Mononuclear cell (primary cell): Measurements from ENCODE around the gene TARBP2. TPM values are rescaled to one million over a fixed set of nuclear protein-coding genes. Genes with fewer than 3 reads are reported as not detected.
"Not testable (repeated sequence)": the region's sequence is repeated elsewhere in the genome, so short reads cannot be mapped to it uniquely, and the experiment has no call there.

ENCODE experiments used
- H3K27me3 ChIP-seq: 2 replicates; pipeline ENCODE4 v1.6.0; 2011; ENCODE audit warnings: low read length, control low read depth; ENCODE audit not compliant: insufficient read depth
- H3K4me1 ChIP-seq: 2 replicates; pipeline ENCODE4 v1.5.1; 2011; ENCODE audit warnings: mild to moderate bottlenecking, low read length, control low read depth; ENCODE audit not compliant: insufficient read depth
- H3K4me3 ChIP-seq: 2 replicates; pipeline ENCODE4 v1.5.1; 2011; ENCODE audit warnings: mild to moderate bottlenecking, low read length, moderate library complexity
- H3K9me3 ChIP-seq: 2 replicates; pipeline ENCODE4 v1.5.1; 2011; ENCODE audit warnings: low read depth, mild to moderate bottlenecking, control low read depth, low read length
- total RNA-seq: library from RNA; depleted of rRNA; stranded (reverse); fragments of >200 nt; gene quantifications from one replicate; pipeline ENCODE4 v1.2.3, GENCODE V29; 2012

The TARBP2 gene
- total RNA-seq, 1 donor: 9.4 TPM

GRCh38 chr12:53465679-53466078, 35.4 kb upstream of the TARBP2 start:
- no peaks in the 10 kb centered on the region for H3K9me3 ChIP-seq
- no peak overlapping the region for H3K4me3 ChIP-seq
- H3K4me1 ChIP-seq: peaks cover 3% of the 10 kb centered on the region
- H3K27me3 ChIP-seq: no peaks in the 10 kb centered on the region

DNA sequence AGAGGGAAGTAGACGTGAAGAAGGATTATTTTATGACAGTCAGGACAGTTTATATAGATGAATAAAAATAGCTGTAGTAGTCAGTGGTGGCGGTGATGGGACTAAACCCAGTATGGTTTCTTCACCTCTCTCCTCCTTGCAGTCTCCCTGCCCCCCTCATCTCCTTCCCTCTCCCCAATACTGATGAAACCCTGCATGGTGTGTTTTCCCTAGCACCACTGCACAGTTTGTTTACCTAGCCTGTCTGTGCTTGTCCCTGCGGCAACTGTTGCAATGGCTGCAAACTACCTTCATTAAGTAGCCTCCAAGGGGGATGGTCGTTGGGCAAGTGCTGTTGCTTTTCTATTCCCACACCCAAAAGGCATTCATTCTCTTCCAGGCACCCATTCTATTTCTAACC, 34.4 kb upstream of the TARBP2 start:
- H3K9me3 ChIP-seq: no peaks in the 10 kb centered on the region
- peaks cover 3% of the 10 kb centered on the region for H3K4me1 ChIP-seq

GRCh38 chr12:53467082-53467481, 34.0 kb upstream of the TARBP2 start:
- Histone ChIP-seq H3K4me1 (peaks cover 3% of the 10 kb centered on the region), H3K4me3 (no peak overlapping the region), H3K27me3 (no peaks in the 10 kb centered on the region), H3K9me3 (no peaks in the 10 kb centered on the region)

More for the DNA sequence above, 34.4 kb upstream of the TARBP2 start:
- no peaks in the 10 kb centered on the region for H3K27me3 ChIP-seq
- H3K4me3 ChIP-seq: no peak overlapping the region

DNA sequence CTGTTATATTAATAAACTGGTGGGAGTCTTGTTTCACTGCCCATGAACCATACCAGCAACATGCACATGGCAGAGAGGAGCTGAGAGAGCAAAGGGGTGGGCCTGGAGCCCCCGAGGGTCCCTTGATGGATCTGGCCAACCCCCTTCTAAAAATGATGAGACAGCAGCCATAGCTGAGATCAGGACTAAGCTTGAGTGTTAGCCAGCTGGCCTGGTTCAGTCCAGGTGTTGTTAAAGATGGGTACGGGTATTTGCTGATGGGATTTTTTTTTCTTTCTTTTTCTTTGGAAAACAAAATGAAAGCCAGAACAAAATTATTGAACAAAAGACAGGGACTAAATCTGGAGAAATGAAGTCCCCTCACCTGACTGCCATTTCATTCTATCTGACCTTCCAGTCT, 33.2 kb upstream of the TARBP2 start:
- H3K9me3 ChIP-seq: no peaks in the 10 kb centered on the region
- peaks cover 2% of the 10 kb centered on the region for H3K4me1 ChIP-seq
- H3K4me3 ChIP-seq: no peak overlapping the region
- no peaks in the 10 kb centered on the region for H3K27me3 ChIP-seq

- H3K4me3 ChIP-seq: no peak overlapping the region
- H3K27me3 ChIP-seq: no peaks in the 10 kb centered on the region
- peaks cover 5% of the 10 kb centered on the region for H3K4me1 ChIP-seq
- H3K9me3 ChIP-seq: no peaks in the 10 kb centered on the region
Observed at GRCh38 chr12:53468282-53468681, 32.8 kb upstream of the TARBP2 start.

- no peak overlapping the region for H3K4me3 ChIP-seq
- no peaks in the 10 kb centered on the region for H3K9me3 ChIP-seq
- H3K27me3 ChIP-seq: no peaks in the 10 kb centered on the region
- H3K4me1 ChIP-seq: peaks cover 6% of the 10 kb centered on the region
Observed at GRCh38 chr12:53472056-53472582, 29.0 kb upstream of the TARBP2 start.

DNA sequence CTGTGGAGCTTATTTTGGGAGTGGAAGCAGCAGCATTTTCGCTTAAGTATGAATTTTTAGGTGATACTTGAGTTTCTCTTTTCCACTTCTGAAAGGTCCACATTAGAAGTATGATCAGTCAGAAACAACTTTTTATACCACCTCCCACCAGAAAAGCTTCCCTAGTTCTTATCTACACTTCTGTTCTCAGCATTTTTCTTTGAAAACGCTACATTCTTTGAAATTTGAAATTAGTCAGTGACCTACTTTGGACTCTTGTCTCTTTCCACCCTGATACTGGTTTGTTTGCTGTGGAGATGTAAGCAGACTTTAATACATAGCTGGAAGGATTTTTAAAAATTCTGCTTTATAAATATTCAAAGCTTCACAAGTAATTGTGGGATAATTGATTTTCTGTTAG, 27.0 kb upstream of the TARBP2 start:
- Histone ChIP-seq H3K27me3 (no peaks in the 10 kb centered on the region), H3K4me3 (no peak overlapping the region), H3K9me3 (no peaks in the 10 kb centered on the region), H3K4me1 (peaks cover 6% of the 10 kb centered on the region)

GRCh38 chr12:53474819-53475218, 26.3 kb upstream of the TARBP2 start:
- Histone ChIP-seq H3K4me3 (no peak overlapping the region), H3K4me1 (peaks cover 6% of the 10 kb centered on the region), H3K27me3 (no peaks in the 10 kb centered on the region), H3K9me3 (no peaks in the 10 kb centered on the region)

GRCh38 chr12:53476769-53477209, 24.3 kb upstream of the TARBP2 start:
- Histone ChIP-seq H3K9me3 (no peaks in the 10 kb centered on the region), H3K27me3 (no peaks in the 10 kb centered on the region), H3K4me1 (peaks cover 6% of the 10 kb centered on the region), H3K4me3 (no peak overlapping the region)

DNA sequence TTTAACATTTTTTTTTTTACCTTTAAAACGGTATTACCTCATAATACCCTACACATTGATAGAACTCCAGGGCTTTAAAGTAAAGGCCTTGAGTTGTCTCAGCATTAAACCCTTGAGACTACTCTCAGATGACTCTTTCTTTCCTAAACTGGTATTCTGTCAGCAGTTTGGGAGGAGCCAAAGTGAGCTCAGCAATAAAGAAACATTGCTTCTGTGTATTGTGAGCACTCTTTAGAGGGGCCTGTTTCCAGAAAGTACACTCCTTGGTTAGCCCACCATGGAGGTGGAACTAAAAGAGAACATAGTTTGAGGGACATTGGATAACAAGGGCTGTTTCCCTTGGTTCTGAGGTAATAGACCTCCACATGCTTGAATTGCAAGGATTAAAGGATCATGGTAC, 22.2 kb upstream of the TARBP2 start:
- Histone ChIP-seq H3K4me1 (no peaks in the 10 kb centered on the region), H3K9me3 (no peaks in the 10 kb centered on the region), H3K4me3 (no peak overlapping the region), H3K27me3 (no peaks in the 10 kb centered on the region)

GRCh38 chr12:53479331-53479730, 21.8 kb upstream of the TARBP2 start:
- Histone ChIP-seq H3K4me3 (no peak overlapping the region), H3K27me3 (no peaks in the 10 kb centered on the region), H3K9me3 (no peaks in the 10 kb centered on the region), H3K4me1 (no peaks in the 10 kb centered on the region)

GRCh38 chr12:53480491-53481442, 20.3 kb upstream of the TARBP2 start:
- Histone ChIP-seq H3K27me3 (no peaks in the 10 kb centered on the region), H3K4me3 (no peak overlapping the region), H3K4me1 (no peaks in the 10 kb centered on the region), H3K9me3 (no peaks in the 10 kb centered on the region)

DNA sequence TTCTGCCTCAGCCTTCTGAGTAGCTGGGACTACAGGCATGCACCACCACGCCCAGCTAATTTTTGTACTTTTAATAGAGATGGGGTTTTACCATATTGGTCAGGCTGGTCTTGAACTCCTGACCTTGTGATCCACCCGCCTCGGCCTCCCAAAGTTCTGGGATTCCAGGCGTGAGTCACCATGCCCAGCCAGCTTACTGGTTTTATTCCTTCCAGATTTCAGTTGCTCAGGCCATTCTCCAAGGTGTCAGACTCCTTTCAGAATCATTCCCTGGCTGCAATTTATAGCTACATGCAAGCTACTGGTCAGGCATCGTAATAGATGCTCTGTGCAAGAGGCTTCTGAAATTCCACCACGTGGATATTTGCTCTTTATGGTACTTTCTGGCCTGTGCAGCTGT, 19.6 kb upstream of the TARBP2 start:
- H3K9me3 ChIP-seq, H3K4me3 ChIP-seq, H3K4me1 ChIP-seq, H3K27me3 ChIP-seq: not testable (repeated sequence)

DNA sequence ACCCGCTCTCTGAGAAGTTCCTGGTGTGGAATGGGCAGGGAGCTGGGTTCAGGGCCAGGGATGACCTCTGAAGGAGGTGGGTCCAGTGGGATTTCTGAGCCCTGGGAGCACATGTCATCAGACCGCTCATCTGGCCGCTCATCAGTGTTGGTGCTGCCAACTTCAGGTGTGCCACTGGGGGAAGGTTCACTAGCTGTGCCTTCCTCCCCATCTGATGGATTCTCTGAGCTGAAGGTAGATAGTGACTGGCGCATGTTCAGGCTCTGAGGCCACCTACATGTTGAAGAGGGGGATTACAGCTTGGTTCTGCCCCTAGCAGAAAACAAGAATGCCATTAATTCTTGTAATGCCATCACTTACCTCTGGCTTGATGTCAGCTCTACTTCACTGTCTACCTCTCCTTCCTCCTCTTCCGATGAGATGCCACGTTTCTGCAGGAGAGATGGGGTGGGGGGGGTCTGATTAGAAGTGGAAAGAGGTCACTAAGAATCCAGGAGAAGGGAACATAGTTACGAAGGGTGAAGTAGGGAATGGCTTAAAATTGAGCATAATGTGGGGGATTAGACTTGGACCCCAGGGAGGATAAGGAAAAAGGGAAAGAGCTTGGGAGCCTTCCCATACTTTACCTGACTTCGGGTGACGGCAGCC, 19.0 kb upstream of the TARBP2 start:
- H3K27me3 ChIP-seq: no peaks in the 10 kb centered on the region
- no peaks in the 10 kb centered on the region for H3K4me1 ChIP-seq
- no peaks in the 10 kb centered on the region for H3K9me3 ChIP-seq
- H3K4me3 ChIP-seq: no peak overlapping the region

DNA sequence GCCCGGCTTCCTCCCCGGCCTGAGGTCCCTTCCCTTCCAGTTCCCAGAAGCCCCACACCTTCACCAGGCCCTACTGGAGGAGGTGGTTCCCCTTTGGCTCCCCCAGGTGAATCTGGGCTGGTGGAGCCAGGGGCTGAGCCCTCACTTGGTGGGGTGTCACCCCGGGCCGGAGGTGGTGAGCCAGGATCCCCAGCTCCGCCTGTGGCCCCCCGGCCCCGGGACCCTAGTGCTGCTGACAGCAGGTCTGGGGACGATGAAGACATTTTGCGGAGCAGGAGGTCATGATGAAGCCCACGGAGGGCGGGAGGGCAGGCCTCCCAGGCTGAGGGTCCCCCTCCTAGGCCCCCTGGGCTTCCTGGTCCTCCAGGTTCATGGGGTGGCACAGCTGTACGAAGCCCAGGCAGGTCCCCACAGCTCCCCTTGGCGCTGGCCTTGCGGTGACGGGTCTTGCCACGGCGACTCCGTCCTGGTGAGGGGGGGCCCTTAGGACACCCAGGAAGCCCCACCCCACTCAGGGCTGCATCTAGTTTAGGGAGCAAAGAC, 18.4 kb upstream of the TARBP2 start:
- no peaks in the 10 kb centered on the region for H3K9me3 ChIP-seq
- H3K4me3 ChIP-seq: no peak overlapping the region
- no peaks in the 10 kb centered on the region for H3K4me1 ChIP-seq
- no peaks in the 10 kb centered on the region for H3K27me3 ChIP-seq
